SU-DHL-6 (cell line): Measurements from ENCODE around the gene PTGDS.

Source experiments
- CTCF ChIP-seq: fragments of 200-600 bp; sonication (generic); IDR thresholded peaks from one replicate; pipeline ENCODE4 v1.5.1; 2017; ENCODE audit warnings: antibody characterized with exemption, mild to moderate bottlenecking, low read length, moderate library complexity; ENCODE audit not compliant: insufficient read depth, poor library complexity, severe bottlenecking
- EZH2phosphoT487 ChIP-seq: fragments of 200-600 bp; sonication (generic), shearing (Covaris generic); conservative IDR thresholded peaks from 2 replicates; pipeline ENCODE4 v1.6.1; 2018; ENCODE audit warnings: mild to moderate bottlenecking, antibody characterized with exemption, low read length, moderate library complexity, mixed read lengths

- TF ChIP-seq CTCF: no peak
- TF ChIP-seq EZH2phosphoT487: no peak
Observed at GRCh38 chr9:136945333-136946227, 31.7 kb upstream of the PTGDS start.
